Measurements from ENCODE around the gene FRMD4B. TPM values are rescaled to one million over a fixed set of nuclear protein-coding genes. Genes with fewer than 3 reads are reported as not detected.

FRMD4B gene
- total and polyA plus RNA-seq, 2 donors from 2014 or later, result 11.8 to 50.5 TPM

DNA sequence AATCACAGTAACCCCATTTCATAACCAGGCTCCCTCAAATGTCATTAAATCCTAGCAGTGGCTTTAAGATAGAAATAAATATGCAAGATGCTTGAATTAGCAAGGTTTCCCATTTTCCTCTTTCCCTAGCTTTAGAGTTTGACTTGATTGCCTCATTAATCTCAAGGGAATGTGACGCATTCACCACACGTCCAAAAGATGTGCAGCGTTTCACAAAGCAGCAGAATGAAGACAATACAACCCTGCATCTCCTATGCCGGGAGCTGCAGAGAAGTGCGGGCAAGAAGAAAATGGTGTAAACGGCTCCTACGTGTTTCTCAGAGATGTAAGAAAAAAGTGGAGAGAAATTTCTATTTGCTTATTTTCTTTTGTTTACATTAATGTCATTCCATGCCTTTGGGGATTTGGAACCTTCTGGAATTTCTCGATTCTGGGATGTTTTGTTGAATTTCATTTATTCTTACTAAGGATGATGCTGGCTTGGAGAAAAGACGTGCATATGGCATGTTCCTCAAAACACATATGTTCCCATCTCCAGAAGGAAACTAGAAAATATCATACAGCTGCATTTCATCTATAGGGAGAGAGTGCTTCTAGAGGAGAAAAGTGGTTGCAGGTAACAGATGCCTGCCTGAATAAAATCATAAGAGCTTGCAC, 27.8 kb upstream of the FRMD4B start:
- intact Hi-C loops (cut with DNase I), result loop anchor here (10.0 kb wide), 1 partner anchor 259 kb away; no protein-coding TSS in a partner anchor
- Histone ChIP-seq H3K27ac (ENCODE audit: low read depth in 2 of 2, low read length in 2 of 2) (no peak overlapping the region), H3K9me3 (ENCODE audit: control insufficient read depth in 2 of 3, insufficient read depth in 1 of 3, low read length in 3 of 3) (no peaks in the 10 kb centered on the region), H3K9ac (ENCODE audit: low read length in 3 of 3) (no peak overlapping the region), H3K4me3 (ENCODE audit: low read length in 3 of 3) (no peak overlapping the region), H3K4me1 (ENCODE audit: control insufficient read depth in 2 of 3, insufficient read depth in 2 of 3, low read depth in 1 of 3, low read length in 3 of 3) (peaks cover 0 to 12% (median 6%) of the 10 kb centered on the region in 3 donors), H3K27me3 (ENCODE audit: control insufficient read depth, insufficient read depth, low read length) (no peaks in the 10 kb centered on the region), H3K36me3 (ENCODE audit: control insufficient read depth in 2 of 3, insufficient read depth in 3 of 3, low read length in 3 of 3) (no peaks in the 10 kb centered on the region)
- DNase-seq, result no peak
- TF ChIP-seq, protein P1, sequence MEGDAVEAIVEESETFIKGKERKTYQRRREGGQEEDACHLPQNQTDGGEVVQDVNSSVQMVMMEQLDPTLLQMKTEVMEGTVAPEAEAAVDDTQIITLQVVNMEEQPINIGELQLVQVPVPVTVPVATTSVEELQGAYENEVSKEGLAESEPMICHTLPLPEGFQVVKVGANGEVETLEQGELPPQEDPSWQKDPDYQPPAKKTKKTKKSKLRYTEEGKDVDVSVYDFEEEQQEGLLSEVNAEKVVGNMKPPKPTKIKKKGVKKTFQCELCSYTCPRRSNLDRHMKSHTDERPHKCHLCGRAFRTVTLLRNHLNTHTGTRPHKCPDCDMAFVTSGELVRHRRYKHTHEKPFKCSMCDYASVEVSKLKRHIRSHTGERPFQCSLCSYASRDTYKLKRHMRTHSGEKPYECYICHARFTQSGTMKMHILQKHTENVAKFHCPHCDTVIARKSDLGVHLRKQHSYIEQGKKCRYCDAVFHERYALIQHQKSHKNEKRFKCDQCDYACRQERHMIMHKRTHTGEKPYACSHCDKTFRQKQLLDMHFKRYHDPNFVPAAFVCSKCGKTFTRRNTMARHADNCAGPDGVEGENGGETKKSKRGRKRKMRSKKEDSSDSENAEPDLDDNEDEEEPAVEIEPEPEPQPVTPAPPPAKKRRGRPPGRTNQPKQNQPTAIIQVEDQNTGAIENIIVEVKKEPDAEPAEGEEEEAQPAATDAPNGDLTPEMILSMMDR (IDR thresholded peaks at IDR 0.05; ENCODE audit: borderline replicate concordance, extremely low read depth, insufficient read depth), result no peak
- no peak for FAIRE-seq

DNA sequence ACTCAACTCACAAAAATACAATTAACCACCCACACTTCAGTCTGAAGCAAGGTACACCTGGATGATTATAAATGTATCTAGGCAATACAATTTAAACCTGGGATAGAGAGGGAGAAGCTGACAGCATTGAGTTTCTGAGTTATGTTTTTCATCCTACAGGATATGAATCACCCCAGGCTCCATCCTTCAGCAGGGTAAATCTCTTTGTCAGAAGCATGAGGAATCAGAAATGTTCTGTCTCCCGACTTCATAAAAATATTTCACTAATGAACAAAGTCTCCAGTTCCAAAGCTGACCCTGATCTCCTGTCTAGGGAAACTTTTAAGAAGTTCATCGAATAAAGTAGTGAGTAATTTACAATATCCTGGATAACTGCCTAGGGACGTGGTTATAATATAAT, 25.5 kb upstream of the FRMD4B start:
- intact Hi-C loops (cut with DNase I), result loop anchor here (10.0 kb wide), 1 partner anchor 257 kb away; no protein-coding TSS in a partner anchor
- DNase-seq (no peak), FAIRE-seq (no peak)
- Histone ChIP-seq H3K4me3 (ENCODE audit: low read length in 3 of 3) (no peak overlapping the region), H3K27me3 (ENCODE audit: control insufficient read depth, insufficient read depth, low read length) (no peaks in the 10 kb centered on the region), H3K9ac (ENCODE audit: low read length in 3 of 3) (no peak overlapping the region), H3K4me1 (ENCODE audit: control insufficient read depth in 2 of 3, insufficient read depth in 2 of 3, low read depth in 1 of 3, low read length in 3 of 3) (peaks cover 0 to 13% (median 6%) of the 10 kb centered on the region in 3 donors), H3K9me3 (ENCODE audit: control insufficient read depth in 2 of 3, insufficient read depth in 1 of 3, low read length in 3 of 3) (no peaks in the 10 kb centered on the region), H3K27ac (ENCODE audit: low read depth in 2 of 2, low read length in 2 of 2) (no peak overlapping the region), H3K36me3 (ENCODE audit: control insufficient read depth in 2 of 3, insufficient read depth in 3 of 3, low read length in 3 of 3) (no peaks in the 10 kb centered on the region)
- TF ChIP-seq, protein P1 (IDR thresholded peaks at IDR 0.05; ENCODE audit: borderline replicate concordance, extremely low read depth, insufficient read depth), result no peak

DNA sequence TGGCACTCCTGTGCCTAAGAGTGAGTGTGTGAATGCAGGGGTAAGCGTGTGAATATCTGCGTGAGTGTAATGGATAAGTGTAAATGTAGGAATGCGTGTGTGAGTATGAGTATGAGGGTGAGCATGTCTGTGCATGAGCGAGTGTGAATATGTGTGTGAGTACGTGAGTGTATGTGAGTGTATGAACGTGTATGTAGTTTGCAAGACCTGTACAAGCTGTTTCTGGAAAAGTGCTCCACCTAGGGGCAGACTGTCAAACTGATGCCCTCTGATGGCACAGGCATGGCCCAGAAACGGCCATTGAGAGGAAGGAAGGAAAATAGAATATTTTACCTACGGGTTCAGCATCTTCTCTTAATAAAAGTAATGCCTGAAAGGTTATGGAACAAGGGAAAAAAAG, 24.4 kb upstream of the FRMD4B start:
- peaks cover 0 to 13% (median 9%) of the 10 kb centered on the region in 3 donors for H3K4me1 ChIP-seq (ENCODE audit: control insufficient read depth in 2 of 3, insufficient read depth in 2 of 3, low read depth in 1 of 3, low read length in 3 of 3)
- H3K27ac ChIP-seq (ENCODE audit: low read depth in 2 of 2, low read length in 2 of 2), result peak overlapping the region; percentile 20 to 39
- TF ChIP-seq, protein P1 (IDR thresholded peaks at IDR 0.05; ENCODE audit: borderline replicate concordance, extremely low read depth, insufficient read depth), result peak; percentile 92
- DNase-seq (peak in 4 of 5 donors; percentile 68 to 85 (median 76)), FAIRE-seq (no peak)
- H3K9ac ChIP-seq (ENCODE audit: low read length in 3 of 3), result peak overlapping the region in 1 of 3 donors; percentile 4
- H3K9me3 ChIP-seq (ENCODE audit: control insufficient read depth in 2 of 3, insufficient read depth in 1 of 3, low read length in 3 of 3), result peaks cover 0 to under 1% (median 0%) of the 10 kb centered on the region in 3 donors
- H3K4me3 ChIP-seq (ENCODE audit: low read length in 3 of 3), result peak overlapping the region in 2 of 3 donors; percentile 35 to 57
- H3K36me3 ChIP-seq (ENCODE audit: control insufficient read depth in 2 of 3, insufficient read depth in 3 of 3, low read length in 3 of 3), result no peaks in the 10 kb centered on the region
- intact Hi-C loops (cut with DNase I), result loop anchor here (10.0 kb wide), 1 partner anchor 256 kb away; no protein-coding TSS in a partner anchor
- no peaks in the 10 kb centered on the region for H3K27me3 ChIP-seq (ENCODE audit: control insufficient read depth, insufficient read depth, low read length)
